ENCODE measurements around the gene NDC1. TPM values are rescaled to one million over a fixed set of nuclear protein-coding genes. Genes with fewer than 3 reads are reported as not detected.

The NDC1 gene
- polyA plus RNA-seq, 1 of the 3 experiments (the other 2 are of a cell fraction): 11.5 TPM

GRCh38 chr1:53728196-53728595 is 109.9 kb downstream of the NDC1 start:
- ChIA-PET POLR2A (no interaction called here), CTCF (interaction anchor here (0.9 kb wide), 1 partner anchor 8 kb away, joined by 3 read pairs; no protein-coding TSS in a partner anchor)
- Histone ChIP-seq H3K9ac (no peak overlapping the region), H3K36me3 (replicated peaks in 1 of 2; ENCODE audit: control insufficient read depth in 1 of 2, insufficient read depth in 2 of 2, low read length in 1 of 2) (no peaks in the 10 kb centered on the region), H3K4me3 (ENCODE audit: low read depth in 2 of 2, low read length in 1 of 2) (no peak overlapping the region), H4K20me1 (ENCODE audit: insufficient read depth) (no peaks in the 10 kb centered on the region), H3F3A (replicated peaks; ENCODE audit: insufficient read depth) (peaks cover 14% of the 10 kb centered on the region), H3K27ac (ENCODE audit: low read depth in 2 of 2, low read length in 1 of 2) (no peak overlapping the region), H3K9me2 (no peaks in the 10 kb centered on the region), H2AFZ (ENCODE audit: low read depth) (no peak overlapping the region), H3K4me1 (ENCODE audit: control insufficient read depth in 1 of 2, insufficient read depth in 2 of 2, low read depth in 1 of 2, low read length in 1 of 2) (peaks cover 0 to 10% of the 10 kb centered on the region in 2 experiments; a peak in 2 of 4 replicates), H3K9me3 (no peaks in the 10 kb centered on the region), H3K79me2 (ENCODE audit: insufficient read depth) (no peaks in the 10 kb centered on the region), H3K27me3 (ENCODE audit: insufficient read depth) (no peaks in the 10 kb centered on the region), H3K4me2 (no peak overlapping the region)
- TF ChIP-seq, protein P1, sequence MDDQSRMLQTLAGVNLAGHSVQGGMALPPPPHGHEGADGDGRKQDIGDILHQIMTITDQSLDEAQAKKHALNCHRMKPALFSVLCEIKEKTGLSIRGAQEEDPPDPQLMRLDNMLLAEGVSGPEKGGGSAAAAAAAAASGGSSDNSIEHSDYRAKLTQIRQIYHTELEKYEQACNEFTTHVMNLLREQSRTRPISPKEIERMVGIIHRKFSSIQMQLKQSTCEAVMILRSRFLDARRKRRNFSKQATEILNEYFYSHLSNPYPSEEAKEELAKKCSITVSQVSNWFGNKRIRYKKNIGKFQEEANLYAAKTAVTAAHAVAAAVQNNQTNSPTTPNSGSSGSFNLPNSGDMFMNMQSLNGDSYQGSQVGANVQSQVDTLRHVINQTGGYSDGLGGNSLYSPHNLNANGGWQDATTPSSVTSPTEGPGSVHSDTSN (IDR thresholded peaks at IDR 0.05): no peak
- DNase-seq: no peak
- WGBS (ENCODE audit: low lambda C conversion rate): 21% methylated on average over 1 of the region's 1 CpG

GRCh38 chr1:53727461-53728092 is 110.5 kb downstream of the NDC1 start:
- CTCF ChIA-PET: interaction anchor here (1.9 kb wide), 1 partner anchor 27 kb away, joined by 6 read pairs; no protein-coding TSS in a partner anchor

DNA sequence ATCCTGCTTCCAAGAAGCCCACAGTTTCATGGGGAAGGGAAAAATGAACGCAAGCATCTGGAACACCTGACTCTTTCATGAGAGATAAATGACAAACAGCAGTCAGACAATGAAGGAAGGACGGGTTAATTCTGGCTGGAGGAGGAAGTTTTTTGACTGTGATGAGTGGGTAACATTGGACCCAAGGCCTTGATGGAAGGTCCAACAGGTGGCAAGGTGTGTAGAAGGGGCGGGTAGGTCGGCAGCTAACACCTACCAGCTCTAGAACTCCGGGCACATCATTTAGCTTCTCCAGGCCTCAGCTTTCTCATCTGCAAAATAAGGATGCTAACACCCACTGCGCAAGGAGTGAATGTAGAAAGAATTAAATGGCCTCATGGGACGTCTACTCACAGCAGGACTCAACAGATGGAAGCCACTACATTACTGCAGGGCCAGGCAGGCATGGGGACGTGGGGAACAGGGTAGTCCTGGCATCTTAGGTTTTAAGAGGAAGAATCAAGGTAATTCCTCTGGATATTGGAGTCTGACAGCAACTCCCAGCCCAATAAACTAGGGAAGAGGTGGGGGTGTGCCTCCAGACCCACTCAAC is 112.0 kb downstream of the NDC1 start:
- no peak overlapping the region for H3K9ac ChIP-seq

More at GRCh38 chr1:53727461-53728092, 110.5 kb downstream of the NDC1 start:
- Histone ChIP-seq H3F3A (replicated peaks; ENCODE audit: insufficient read depth) (peaks cover 8% of the 10 kb centered on the region), H3K36me3 (replicated peaks in 1 of 2; ENCODE audit: control insufficient read depth in 1 of 2, insufficient read depth in 2 of 2, low read length in 1 of 2) (no peaks in the 10 kb centered on the region), H3K9ac (no peak overlapping the region), H3K27me3 (ENCODE audit: insufficient read depth) (no peaks in the 10 kb centered on the region), H3K79me2 (ENCODE audit: insufficient read depth) (no peaks in the 10 kb centered on the region), H4K20me1 (ENCODE audit: insufficient read depth) (no peaks in the 10 kb centered on the region), H3K4me3 (ENCODE audit: low read depth in 2 of 2, low read length in 1 of 2) (no peak overlapping the region), H3K9me2 (no peaks in the 10 kb centered on the region), H3K9me3 (no peaks in the 10 kb centered on the region), H3K27ac (ENCODE audit: low read depth in 2 of 2, low read length in 1 of 2) (no peak overlapping the region), H3K4me2 (no peak overlapping the region), H3K4me1 (ENCODE audit: control insufficient read depth in 1 of 2, insufficient read depth in 2 of 2, low read depth in 1 of 2, low read length in 1 of 2) (peaks cover 0 to 10% of the 10 kb centered on the region in 2 experiments; a peak in 2 of 4 replicates), H2AFZ (ENCODE audit: low read depth) (no peak overlapping the region)
- no peak for TF ChIP-seq TCF12 (IDR thresholded peaks at IDR 0.05)
- TF ChIP-seq FOSL2 (IDR thresholded peaks at IDR 0.05; ENCODE audit: borderline replicate concordance, low read depth): no peak
- TF ChIP-seq USF1 (IDR thresholded peaks at IDR 0.05; ENCODE audit: borderline replicate concordance, low read depth): no peak
- TF ChIP-seq MXI1 (IDR thresholded peaks at IDR 0.05; ENCODE audit: low read depth, low read length): no peak
- TF ChIP-seq TAF1 (IDR thresholded peaks at IDR 0.05; ENCODE audit: borderline replicate concordance, low read depth, low read length): no peak
- no peak for TF ChIP-seq JUND (IDR thresholded peaks at IDR 0.05)
- 81% methylated on average over 6 of the region's 7 CpGs for WGBS (ENCODE audit: low lambda C conversion rate)
- DNase-seq: no peak
- POLR2A ChIA-PET: no interaction called here

More for the DNA sequence above, 112.0 kb downstream of the NDC1 start:
- ChIA-PET CTCF (interaction anchor here (1.2 to 1.9 kb wide), 4 partner anchors 9 to 239 kb away, joined by 3 to 6 read pairs (median 5); no protein-coding TSS in a partner anchor), POLR2A (no interaction called here)
- DNase-seq: no peak
- Histone ChIP-seq H3K4me1 (ENCODE audit: control insufficient read depth in 1 of 2, insufficient read depth in 2 of 2, low read depth in 1 of 2, low read length in 1 of 2) (no peaks in the 10 kb centered on the region; a peak in 1 of 4 replicates), H3K4me3 (ENCODE audit: low read depth in 2 of 2, low read length in 1 of 2) (no peak overlapping the region), H3K36me3 (replicated peaks in 1 of 2; ENCODE audit: control insufficient read depth in 1 of 2, insufficient read depth in 2 of 2, low read length in 1 of 2) (no peaks in the 10 kb centered on the region), H4K20me1 (ENCODE audit: insufficient read depth) (no peaks in the 10 kb centered on the region), H3F3A (replicated peaks; ENCODE audit: insufficient read depth) (no peaks in the 10 kb centered on the region), H3K9me2 (no peaks in the 10 kb centered on the region), H3K79me2 (ENCODE audit: insufficient read depth) (no peaks in the 10 kb centered on the region), H3K4me2 (no peak overlapping the region), H2AFZ (ENCODE audit: low read depth) (no peak overlapping the region), H3K27me3 (ENCODE audit: insufficient read depth) (no peaks in the 10 kb centered on the region), H3K9me3 (no peaks in the 10 kb centered on the region), H3K27ac (ENCODE audit: low read depth in 2 of 2, low read length in 1 of 2) (no peak overlapping the region)
- TF ChIP-seq USF1 (IDR thresholded peaks at IDR 0.05; ENCODE audit: borderline replicate concordance, low read depth): no peak
- no peak for TF ChIP-seq EZH2phosphoT487 (IDR thresholded peaks at IDR 0.05; ENCODE audit: borderline replicate concordance, low read depth)
- TF ChIP-seq RFX5 (IDR thresholded peaks at IDR 0.05; ENCODE audit: low read length): no peak
- TF ChIP-seq IRF3 (IDR thresholded peaks at IDR 0.05; ENCODE audit: low read depth, low read length): no peak
- TF ChIP-seq TAF1 (IDR thresholded peaks at IDR 0.05; ENCODE audit: borderline replicate concordance, low read depth, low read length): no peak
- TF ChIP-seq EP300 (IDR thresholded peaks at IDR 0.05; ENCODE audit: borderline replicate concordance in 1 of 2, low read depth in 1 of 2, low read length in 1 of 2): no peak
- TF ChIP-seq GABPA (IDR thresholded peaks at IDR 0.05; ENCODE audit: low read depth): no peak
- no peak for TF ChIP-seq ELF1 (IDR thresholded peaks at IDR 0.05)
- 63% methylated on average over 8 of the region's 8 CpGs for WGBS (ENCODE audit: low lambda C conversion rate)

All from SK-N-SH (cell line).